Neural progenitor cell (in vitro differentiated cells): Measurements from ENCODE around the gene SLC6A15.

Source experiments
- CTCF ChIP-seq: fragments of 200-600 bp; sonication (generic); IDR thresholded peaks from 2 replicates; pipeline ENCODE4 v1.5.1; 2017; ENCODE audit warnings: antibody characterized with exemption, mild to moderate bottlenecking
- EZH2 ChIP-seq: fragments of 200-600 bp; sonication (generic); IDR thresholded peaks from 2 replicates; pipeline ENCODE4 v1.6.1; 2017; ENCODE audit warnings: antibody characterized with exemption, mild to moderate bottlenecking, moderate library complexity
- EZH2phosphoT487 ChIP-seq: fragments of 200-600 bp; sonication (generic); IDR thresholded peaks from 2 replicates; pipeline ENCODE4 v1.6.1; 2017; ENCODE audit warnings: antibody characterized with exemption

- TF ChIP-seq EZH2 = no peak
- TF ChIP-seq CTCF = no peak
- no peak for TF ChIP-seq EZH2phosphoT487
Measured at GRCh38 chr12:84950971-84951546, 38.5 kb upstream of the SLC6A15 start.
